Liver (tissue), 9 donors: ENCODE data around the gene ACOT12. TPM values are rescaled to one million over a fixed set of nuclear protein-coding genes. Genes with fewer than 3 reads are reported as not detected.

Experiments used
- DNase-seq: peaks from one replicate; pipeline ENCODE4 v3.0.0-alpha.2; 2017; ENCODE audit warnings: low spot score
- H3K27ac ChIP-seq, 2 donors: one replicate each; pipeline ENCODE4 v1.7.0; 2013; ENCODE audit warnings: inconsistent platforms in 2 of 2, low read length in 2 of 2, control low read depth in 1 of 2, low read depth in 1 of 2, mild to moderate bottlenecking in 1 of 2
- H3K27me3 ChIP-seq, 4 donors: one replicate each; pipeline versions ENCODE4 v1.6.1 to v1.7.0; 2013; ENCODE audit warnings: low read length in 3 of 4, inconsistent platforms in 1 of 4, mild to moderate bottlenecking in 1 of 4, moderate library complexity in 1 of 4; ENCODE audit not compliant: control insufficient read depth in 4 of 4, insufficient read depth in 4 of 4
- H3K36me3 ChIP-seq, 4 donors: one replicate each; pipeline versions ENCODE4 v1.6.1 to v1.7.0; 2013; ENCODE audit warnings: low read length in 3 of 4, mild to moderate bottlenecking in 3 of 4, low read depth in 1 of 4, moderate library complexity in 1 of 4; ENCODE audit not compliant: control insufficient read depth in 4 of 4, insufficient read depth in 3 of 4
- H3K4me1 ChIP-seq, 4 donors: one replicate each; pipeline versions ENCODE4 v1.6.1 to v1.7.0; 2013; ENCODE audit warnings: low read length in 3 of 4, mild to moderate bottlenecking in 3 of 4, moderate library complexity in 1 of 4; ENCODE audit not compliant: control insufficient read depth in 4 of 4, insufficient read depth in 4 of 4
- H3K4me3 ChIP-seq, 3 donors: one replicate each; pipeline versions ENCODE4 v1.6.1 to v1.7.0; 2013; ENCODE audit warnings: low read length in 3 of 3, control low read depth in 1 of 3, low read depth in 1 of 3, mild to moderate bottlenecking in 1 of 3
- H3K9ac ChIP-seq, 2 donors: one replicate each; pipeline ENCODE4 v1.7.0; 2013; ENCODE audit warnings: low read length in 2 of 2, mild to moderate bottlenecking in 2 of 2, moderate library complexity in 2 of 2, control low read depth in 1 of 2, low read depth in 1 of 2
- H3K9me3 ChIP-seq, 4 donors: one replicate each; pipeline versions ENCODE4 v1.6.1 to v1.7.0; 2013; ENCODE audit warnings: low read length in 3 of 4; ENCODE audit not compliant: control insufficient read depth in 4 of 4
- ATF3 ChIP-seq: IDR thresholded peaks from 2 replicates; pipeline ENCODE4 v1.6.1; 2016; ENCODE audit warnings: antibody characterized with exemption
- CTCF ChIP-seq: fragments of 150-350 bp; IDR thresholded peaks from 2 replicates; pipeline ENCODE4 v1.5.1; 2017; ENCODE audit warnings: improper control_type of control experiment, low read depth, low read length; ENCODE audit not compliant: missing input control
- EGR1 ChIP-seq, 2 donors: IDR thresholded peaks; 2 replicates each; pipeline ENCODE4 v1.6.1; 2016 to 2018; ENCODE audit warnings: antibody characterized with exemption in 2 of 2, low read depth in 2 of 2
- FOXA1 ChIP-seq: IDR thresholded peaks from 2 replicates; pipeline ENCODE4 v1.6.1; 2016; ENCODE audit warnings: antibody characterized with exemption
- FOXA2 ChIP-seq: IDR thresholded peaks from 2 replicates; pipeline ENCODE4 v1.6.1; 2016; ENCODE audit warnings: antibody characterized with exemption
- GABPA ChIP-seq, 2 donors: IDR thresholded peaks in 1 of 2; conservative IDR thresholded peaks in 1 of 2; 2 replicates each; pipeline ENCODE4 v1.6.1; 2016; ENCODE audit warnings: antibody characterized with exemption in 2 of 2, mild to moderate bottlenecking in 1 of 2, moderate library complexity in 1 of 2
- HNF4A ChIP-seq, 2 donors: conservative IDR thresholded peaks; 2 replicates each; pipeline ENCODE4 v1.6.1; 2016; ENCODE audit warnings: antibody characterized with exemption in 2 of 2, mild to moderate bottlenecking in 2 of 2
- HNF4G ChIP-seq: IDR thresholded peaks from 2 replicates; pipeline ENCODE4 v1.6.1; 2016; ENCODE audit warnings: antibody characterized with exemption
- JUND ChIP-seq, 2 donors: IDR thresholded peaks; 2 replicates each; pipeline ENCODE4 v1.6.1; 2016; ENCODE audit warnings: antibody characterized with exemption in 2 of 2
- MAX ChIP-seq: IDR thresholded peaks from 2 replicates; pipeline ENCODE4 v1.6.1; 2016; ENCODE audit warnings: antibody characterized with exemption
- NR2F2 ChIP-seq: IDR thresholded peaks from 2 replicates; pipeline ENCODE4 v1.6.1; 2016; ENCODE audit warnings: antibody characterized with exemption
- RAD21 ChIP-seq, 2 donors: IDR thresholded peaks; 2 replicates each; pipeline ENCODE4 v1.6.1; 2016; ENCODE audit warnings: antibody characterized with exemption in 2 of 2, mild to moderate bottlenecking in 2 of 2
- REST ChIP-seq: IDR thresholded peaks from 2 replicates; pipeline ENCODE4 v1.6.1; 2016; ENCODE audit warnings: antibody characterized with exemption, mild to moderate bottlenecking
- RXRA ChIP-seq, 2 donors: IDR thresholded peaks; 2 replicates each; pipeline ENCODE4 v1.6.1; 2017 to 2018; ENCODE audit warnings: antibody characterized with exemption in 2 of 2, mild to moderate bottlenecking in 1 of 2
- SP1 ChIP-seq: IDR thresholded peaks from 2 replicates; pipeline ENCODE4 v1.6.1; 2018; ENCODE audit warnings: antibody characterized with exemption, mild to moderate bottlenecking
- TAF1 ChIP-seq: conservative IDR thresholded peaks from 2 replicates; pipeline ENCODE4 v1.6.1; 2016; ENCODE audit warnings: antibody characterized with exemption, mild to moderate bottlenecking
- YY1 ChIP-seq: IDR thresholded peaks from 2 replicates; pipeline ENCODE4 v1.6.1; 2016; ENCODE audit warnings: antibody characterized with exemption, mild to moderate bottlenecking
- ZBTB33 ChIP-seq: IDR thresholded peaks from 2 replicates; pipeline ENCODE4 v1.6.1; 2016; ENCODE audit warnings: antibody characterized with exemption
- WGBS: extraction: QIAGEN DNeasy Blood & Tissue Kit; methylation state at CpG from one replicate; pipeline ENCODE4 v1.1.7; 2013; 5-methylcytosine and 5-hydroxymethylcytosine counted together
- polyA plus RNA-seq, 2 donors: library from polyadenylated mRNA; stranded (reverse) in 1 of 2; unstranded in 1 of 2; fragments of 200-250 nt in 1 of 2; fragments of >200 nt in 1 of 2; fragmentation: Nextera tagmentation in 1 of 2; extraction: Ambion mirVana in 1 of 2; gene quantifications; one replicate each; pipeline versions ENCODE4 v1.2.1 to v1.2.3, GENCODE V29; 2013 to 2015
- total RNA-seq, 2 donors: library from RNA; depleted of rRNA; stranded (reverse); fragments of >200 nt; gene quantifications; one replicate each; pipeline ENCODE4 v1.2.3, GENCODE V29; 2014
- donor health status: healthy.
- donor health status: healthy.
- donor health status: healthy.
- donor health status: healthy.
- donor health status: healthy.

The ACOT12 gene
- total and polyA plus RNA-seq, 4 donors: 16.9 to 76.4 (median 38.8) TPM

- Histone ChIP-seq H3K4me1 (peaks cover 8 to 45% (median 12%) of the 10 kb centered on the region in 4 donors), H3K9ac (no peak overlapping the region), H3K27ac (no peak overlapping the region), H3K36me3 (no peaks in the 10 kb centered on the region), H3K9me3 (no peaks in the 10 kb centered on the region), H3K27me3 (no peaks in the 10 kb centered on the region), H3K4me3 (no peak overlapping the region)
- no peak for DNase-seq
- TF ChIP-seq RAD21 (IDR thresholded peaks at IDR 0.05) (no peak), FOXA1 (no peak), RXRA (IDR thresholded peaks at IDR 0.05) (no peak), HNF4A (conservative IDR thresholded peaks at IDR 0.05) (no peak), FOXA2 (no peak), HNF4G (no peak), SP1 (no peak), MAX (no peak), GABPA (IDR thresholded peaks at IDR 0.05 in 1 of 2, conservative IDR thresholded peaks at IDR 0.05 in 1 of 2) (no peak), NR2F2 (no peak), YY1 (no peak), ATF3 (no peak), CTCF (no peak), JUND (IDR thresholded peaks at IDR 0.05) (no peak), ZBTB33 (no peak), REST (no peak), EGR1 (IDR thresholded peaks at IDR 0.05; ENCODE audit: low read depth in 2 of 2) (no peak), TAF1 (no peak)
- 78% methylated on average over 3 of the region's 3 CpGs for WGBS
These were observed 1.3 kb upstream of the ACOT12 start for GRCh38 chr5:81395262-81395661.
